ENCODE measurements around the gene GHDC.
"Not testable (repeated sequence)": the region's sequence is repeated elsewhere in the genome, so short reads cannot be mapped to it uniquely, and the experiment has no call there.

Gene GHDC, protein sequence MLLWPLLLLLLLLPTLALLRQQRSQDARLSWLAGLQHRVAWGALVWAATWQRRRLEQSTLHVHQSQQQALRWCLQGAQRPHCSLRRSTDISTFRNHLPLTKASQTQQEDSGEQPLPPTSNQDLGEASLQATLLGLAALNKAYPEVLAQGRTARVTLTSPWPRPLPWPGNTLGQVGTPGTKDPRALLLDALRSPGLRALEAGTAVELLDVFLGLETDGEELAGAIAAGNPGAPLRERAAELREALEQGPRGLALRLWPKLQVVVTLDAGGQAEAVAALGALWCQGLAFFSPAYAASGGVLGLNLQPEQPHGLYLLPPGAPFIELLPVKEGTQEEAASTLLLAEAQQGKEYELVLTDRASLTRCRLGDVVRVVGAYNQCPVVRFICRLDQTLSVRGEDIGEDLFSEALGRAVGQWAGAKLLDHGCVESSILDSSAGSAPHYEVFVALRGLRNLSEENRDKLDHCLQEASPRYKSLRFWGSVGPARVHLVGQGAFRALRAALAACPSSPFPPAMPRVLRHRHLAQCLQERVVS

GRCh38 chr17:42193969-42194899 lies at the start of gene GHDC:
GHDC (minus strand) TSS chr17:42194494; CDS start chr17:42193581, 913 bp downstream.
- peak; percentile 55 to 76 for DNase-seq

DNA sequence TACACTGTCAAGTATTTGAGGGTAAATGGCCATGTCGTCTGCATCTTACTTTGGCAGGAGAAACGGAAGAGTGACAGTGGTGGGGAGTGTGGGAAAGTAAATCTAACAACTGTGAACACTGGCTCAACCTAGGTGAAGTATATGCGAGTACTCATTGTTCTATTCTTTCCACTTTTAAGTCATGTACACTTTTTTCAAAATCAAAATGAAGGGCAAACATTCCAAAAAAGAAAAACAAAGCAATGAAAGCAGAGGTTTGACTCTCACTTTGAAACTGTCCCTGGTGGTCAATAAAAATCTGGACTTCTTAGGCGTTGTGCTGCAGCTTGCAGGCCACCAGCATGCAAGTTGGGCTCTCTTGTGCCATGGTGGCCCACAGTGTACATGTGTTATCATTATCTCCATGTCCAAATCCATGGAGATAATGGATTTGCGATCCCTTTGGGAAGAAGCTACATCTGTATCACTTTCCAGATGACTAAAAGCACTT lies 49.2 kb upstream of the GHDC start:
- no peak for DNase-seq

- DNase-seq, result no peak
These were observed 47.6 kb upstream of the GHDC start for GRCh38 chr17:42241871-42242270.

GRCh38 chr17:42240863-42241262 lies 46.6 kb upstream of the GHDC start:
- not testable (repeated sequence) for DNase-seq

DNA sequence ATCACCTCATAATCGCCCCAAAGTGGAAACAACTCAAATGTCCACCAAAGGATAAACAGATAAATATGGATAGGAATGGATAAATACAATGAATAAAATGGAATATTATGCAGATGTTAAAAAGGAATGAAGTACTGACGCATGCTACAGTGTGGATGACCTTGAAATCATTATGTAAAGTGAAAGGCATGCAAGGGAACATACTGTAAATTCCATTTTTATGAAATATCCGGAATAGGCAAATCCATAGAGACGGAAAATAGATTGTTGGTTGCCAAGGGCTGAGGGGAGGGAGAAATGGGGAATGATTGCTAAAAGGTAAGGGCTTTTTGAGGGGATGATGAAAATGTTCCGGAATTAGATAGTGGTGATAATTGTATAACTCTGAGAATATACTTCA lies 45.9 kb upstream of the GHDC start:
- DNase-seq, result no peak

- DNase-seq, result not testable (repeated sequence)
These were observed 45.3 kb upstream of the GHDC start for GRCh38 chr17:42239576-42239975.

- DNase-seq, result no peak
These were observed 42.5 kb upstream of the GHDC start for GRCh38 chr17:42236760-42237159.

DNA sequence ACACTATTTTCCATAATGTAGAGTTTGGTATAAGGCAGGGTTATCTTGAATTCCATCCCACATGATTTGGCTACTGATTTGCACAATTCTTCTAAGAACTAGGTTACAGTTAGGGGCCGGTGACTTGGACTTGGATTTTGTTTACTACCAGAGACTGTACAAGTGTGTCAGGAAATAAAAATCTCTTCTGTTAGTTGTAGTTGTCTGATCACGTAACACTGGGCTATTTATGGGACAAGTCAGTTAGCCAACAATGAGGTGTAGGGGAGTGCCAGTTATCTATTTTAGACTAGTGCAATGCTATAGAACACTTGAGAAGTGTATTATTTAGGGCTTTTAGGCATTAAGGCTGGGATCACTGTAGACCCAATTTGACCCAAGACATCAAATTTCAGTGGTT lies 39.7 kb upstream of the GHDC start:
- DNase-seq, result no peak

DNA sequence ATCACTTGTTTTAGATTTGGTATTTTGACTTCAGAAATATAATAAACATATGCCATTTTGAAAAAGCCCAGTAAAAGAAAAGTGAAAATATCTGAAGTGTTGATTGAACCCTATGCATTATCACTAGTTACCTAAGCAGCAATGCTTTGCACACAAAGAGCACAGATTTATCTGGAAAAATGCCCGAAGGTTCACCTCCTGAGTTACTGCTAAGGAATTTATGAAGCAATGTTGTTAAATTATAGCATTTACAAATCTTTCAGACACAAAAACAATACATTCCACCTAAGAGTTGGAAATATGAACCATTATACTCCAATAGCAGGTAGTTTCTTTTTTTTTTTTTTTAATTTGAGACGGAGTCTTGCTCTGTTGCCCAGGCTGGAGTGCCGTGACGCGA lies 38.9 kb upstream of the GHDC start:
- no peak for DNase-seq

- no peak for DNase-seq
These were observed 35.9 kb upstream of the GHDC start for GRCh38 chr17:42230225-42230624.

- DNase-seq, result no peak
These were observed 33.8 kb upstream of the GHDC start for GRCh38 chr17:42227849-42228700.

GRCh38 chr17:42225646-42226045 lies 31.4 kb upstream of the GHDC start:
- no peak for DNase-seq

DNA sequence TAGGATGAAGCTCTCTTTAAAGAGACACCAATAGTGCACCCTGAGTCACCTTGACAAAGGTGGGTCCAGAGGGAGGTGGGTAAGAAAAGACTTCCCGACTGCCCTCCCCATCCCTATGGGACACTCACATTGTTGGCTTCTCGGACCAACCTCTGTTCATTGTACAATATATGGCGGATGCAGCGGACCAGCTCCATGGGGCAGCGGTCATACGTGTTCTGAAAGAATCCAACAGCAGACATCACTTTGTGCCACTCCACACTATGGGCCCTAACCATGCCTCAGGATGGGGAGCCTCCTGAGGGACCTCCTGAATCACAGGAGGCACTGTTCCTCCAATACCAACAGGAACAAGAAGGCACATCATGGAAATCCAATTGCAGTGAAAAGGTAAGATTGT lies 30.4 kb upstream of the GHDC start:
- no peak for DNase-seq

DNA sequence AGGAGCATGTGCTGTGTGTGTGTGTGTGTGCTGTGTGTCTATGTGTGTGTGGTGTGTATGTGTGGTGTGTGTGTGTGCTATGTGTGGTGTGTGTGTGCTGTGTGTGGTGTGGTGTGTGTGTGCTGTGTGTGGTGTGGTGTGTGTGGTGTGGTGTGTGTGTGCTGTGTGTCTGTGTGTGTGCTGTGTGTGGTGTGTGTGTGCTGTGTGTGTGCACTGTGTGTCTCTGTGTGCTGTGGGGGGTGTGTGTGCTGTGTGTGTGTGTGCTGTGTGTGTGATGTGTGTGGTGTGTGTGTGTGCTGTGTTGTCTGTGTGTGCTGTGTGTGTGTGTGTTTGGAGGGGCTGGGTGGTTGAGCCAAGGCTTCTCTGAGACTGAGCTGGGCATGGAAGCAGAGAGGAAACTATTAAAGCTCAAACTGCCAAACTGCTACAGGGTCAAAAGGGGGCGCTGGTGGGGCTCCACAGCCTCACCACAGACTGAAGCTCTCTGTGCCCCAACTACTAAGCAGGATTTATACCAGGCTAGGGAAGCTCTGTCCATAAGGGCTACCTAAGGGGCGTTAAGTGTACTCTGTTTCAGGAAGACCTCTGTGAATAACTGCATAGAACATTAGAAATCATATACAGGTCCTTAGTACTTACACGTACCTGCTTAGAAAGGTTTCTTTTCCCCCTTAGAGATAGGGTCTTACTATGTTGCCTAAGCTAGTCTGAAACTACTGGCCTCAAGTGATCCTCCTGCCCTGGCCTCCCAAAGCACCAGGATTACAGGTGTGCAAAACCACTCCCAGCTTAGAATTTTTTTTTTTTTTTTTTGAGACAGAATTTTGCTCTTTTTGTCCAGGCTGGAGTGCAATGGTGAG lies 27.8 kb upstream of the GHDC start:
- peak; percentile 7 to 77 for DNase-seq

DNA sequence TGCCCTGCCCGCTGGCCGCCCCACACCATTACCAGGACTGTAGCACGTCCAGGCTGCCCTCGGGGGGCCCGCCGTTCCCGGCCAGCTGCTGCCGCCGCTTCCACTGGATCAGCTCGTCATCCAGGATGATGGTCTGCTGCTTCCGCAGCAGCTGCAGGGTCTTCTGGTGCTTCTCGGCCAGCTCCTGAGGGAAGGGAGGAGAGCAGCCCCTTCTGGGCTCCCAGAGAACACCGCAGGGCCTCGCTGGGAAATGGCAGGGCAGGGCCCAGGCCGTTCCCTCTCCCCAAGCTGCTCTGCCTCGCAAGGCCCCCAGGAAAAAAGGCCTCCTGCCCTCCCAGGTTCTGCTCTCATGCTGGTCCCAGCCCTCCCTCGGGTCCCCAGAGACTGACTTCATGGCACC lies 25.0 kb upstream of the GHDC start:
- DNase-seq, result not testable (repeated sequence)

DNA sequence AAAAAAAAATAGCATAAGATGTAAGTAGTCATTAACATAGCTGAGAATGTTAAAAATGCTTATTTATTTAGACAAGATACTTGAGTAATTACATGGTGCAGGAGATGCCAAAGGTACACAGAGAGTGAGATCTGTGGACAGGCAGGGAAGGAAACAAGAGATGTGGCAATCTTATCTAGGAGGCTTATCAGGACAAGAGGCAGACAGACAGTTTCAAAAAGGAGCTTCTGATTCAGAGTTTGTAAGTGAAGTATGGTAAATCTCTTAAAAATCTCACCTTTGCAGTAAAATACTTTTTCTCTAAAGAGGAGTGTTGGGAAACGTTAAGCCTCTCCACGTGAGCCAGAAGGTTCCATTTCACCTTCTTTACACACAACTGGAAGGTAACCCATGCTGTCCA lies 19.9 kb upstream of the GHDC start:
- no peak for DNase-seq

- DNase-seq, result no peak
These were observed 18.1 kb upstream of the GHDC start for GRCh38 chr17:42212382-42212781.

DNA sequence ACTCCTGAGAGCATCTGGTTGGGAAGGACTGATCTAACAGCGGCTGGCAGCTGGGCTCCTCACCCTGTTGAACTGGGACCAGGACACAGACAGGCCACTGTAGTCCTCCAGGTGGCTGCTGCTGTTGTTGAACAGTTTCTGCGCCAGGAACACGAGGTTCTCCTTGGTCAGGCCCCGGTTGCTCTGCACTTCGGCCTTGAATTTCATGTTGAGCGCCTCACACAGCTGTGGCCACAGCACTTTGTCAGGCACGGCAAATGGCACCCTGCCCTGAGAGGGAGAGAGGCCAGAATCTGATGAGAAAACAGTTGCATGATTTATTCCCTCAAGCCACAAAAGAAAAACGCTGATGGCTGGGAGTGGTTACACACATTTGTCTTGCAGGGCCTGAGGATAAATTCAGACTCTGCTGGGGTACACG lies 17.6 kb upstream of the GHDC start:
- DNase-seq, result not testable (repeated sequence)

DNA sequence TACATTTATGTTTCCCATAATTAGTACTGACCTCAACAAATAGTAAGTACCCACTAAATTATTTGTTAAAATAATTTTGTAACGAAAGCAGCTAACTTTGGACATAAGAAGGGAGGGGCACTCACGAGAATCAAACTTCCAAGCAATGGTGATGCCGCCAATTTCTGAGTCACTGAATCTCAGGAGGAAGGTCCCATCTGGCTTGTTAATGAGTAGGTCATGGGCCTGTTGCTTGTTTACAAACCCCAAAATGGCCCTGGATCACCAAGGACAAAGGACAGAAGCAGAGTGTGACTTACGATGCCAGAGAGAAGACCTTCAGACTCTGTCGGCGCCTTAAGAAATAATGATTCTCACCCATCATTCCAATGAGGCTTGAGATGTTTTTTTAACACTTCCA lies 15.8 kb upstream of the GHDC start:
- DNase-seq, result no peak

DNA sequence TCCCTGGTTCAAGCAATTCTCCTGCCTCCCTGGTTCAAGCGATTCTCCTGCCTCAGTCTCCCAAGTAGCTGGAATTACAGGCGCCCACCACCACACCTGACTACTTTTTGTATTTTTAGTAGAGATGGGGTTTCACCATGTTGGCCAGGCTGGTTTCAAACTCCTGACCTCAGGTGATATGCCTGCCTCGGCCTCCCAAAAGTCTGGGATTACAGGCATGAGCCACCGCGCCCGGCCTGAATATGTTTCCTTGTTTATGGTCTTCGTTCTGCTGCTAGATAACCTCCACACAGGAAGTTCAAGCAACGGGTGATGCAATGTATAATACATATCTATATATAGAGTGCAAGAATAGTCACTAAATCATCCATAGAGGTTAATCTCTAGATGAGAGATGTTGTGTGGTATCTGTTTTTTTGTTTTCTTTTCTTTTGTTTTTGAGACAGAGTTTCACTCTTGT lies 11.9 kb upstream of the GHDC start:
- not testable (repeated sequence) for DNase-seq

DNA sequence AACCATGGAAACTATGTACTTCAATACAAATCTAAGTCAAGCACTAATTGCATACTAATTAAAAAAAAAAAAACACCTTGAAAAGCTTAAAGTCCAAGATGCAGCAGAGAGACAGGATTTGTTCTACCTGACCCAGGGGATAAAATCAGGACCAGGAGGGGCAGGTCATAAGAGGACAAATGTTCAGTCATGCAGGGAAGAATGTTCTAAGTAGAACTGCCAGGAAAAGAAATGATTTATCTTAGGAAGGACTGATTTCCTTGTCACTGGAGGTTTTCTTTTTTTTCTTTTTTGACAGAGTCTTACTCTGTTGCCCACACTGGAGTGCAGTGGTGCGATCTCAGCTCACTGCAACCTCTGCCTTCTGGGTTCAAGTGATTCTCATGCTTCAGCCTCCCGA lies 9.1 kb upstream of the GHDC start:
- no peak for DNase-seq

All from bone marrow (tissue), 2 donors.